Posterior cingulate gyrus (tissue), 11 donors: ENCODE data around the gene CDC25A.

Experiments
- DNase-seq, 10 donors: peaks; one replicate each; pipeline versions ENCODE4 v3.0.0 to v3.0.0-alpha.2; 2020 to 2021; ENCODE audit warnings: mixed read lengths in 3 of 10
- intact Hi-C: fragments of 100-400 bp; cut with DNase I; formaldehyde crosslinking; loops from one replicate; pipeline ENCODE4 v1.15.1; 2023

CDC25A gene

GRCh38 chr3:48199117-48199516, 10.9 kb upstream of the CDC25A start:
- intact Hi-C loops = no loop called here
- DNase-seq = no peak

GRCh38 chr3:48196611-48197010, 8.4 kb upstream of the CDC25A start:
- intact Hi-C loops = no loop called here
- no peak for DNase-seq

GRCh38 chr3:48194446-48195071, 6.3 kb upstream of the CDC25A start:
- intact Hi-C loops = loop anchor here (5.0 kb wide), 1 partner anchor 243 kb away; no protein-coding TSS in a partner anchor
- peak in 7 of 10 donors; percentile 48 to 93 (median 70) for DNase-seq

- intact Hi-C loops = loop anchor here (5.0 kb wide), 1 partner anchor 246 kb away; no protein-coding TSS in a partner anchor
- DNase-seq = no peak
Measured at GRCh38 chr3:48190911-48191310, 2.7 kb upstream of the CDC25A start.

- intact Hi-C loops = no loop called here
- no peak for DNase-seq
Measured at GRCh38 chr3:48189321-48189720, 1.1 kb upstream of the CDC25A start.

- intact Hi-C loops = no loop called here
- peak in 2 of 10 donors; percentile 35 to 68 for DNase-seq
Measured at GRCh38 chr3:48187579-48188265, 495 bp downstream of the CDC25A start.

- intact Hi-C loops = no loop called here
- DNase-seq = no peak
Measured at GRCh38 chr3:48187301-48187578, 977 bp downstream of the CDC25A start.

- DNase-seq = no peak
- intact Hi-C loops = no loop called here
Measured at GRCh38 chr3:48186631-48187300, 1.5 kb downstream of the CDC25A start.

GRCh38 chr3:48185129-48185528, 3.1 kb downstream of the CDC25A start:
- DNase-seq = no peak
- intact Hi-C loops = no loop called here

GRCh38 chr3:48184299-48184698, 3.9 kb downstream of the CDC25A start:
- DNase-seq = no peak
- intact Hi-C loops = no loop called here

GRCh38 chr3:48180531-48181253, 7.5 kb downstream of the CDC25A start:
- no peak for DNase-seq
- intact Hi-C loops = no loop called here

GRCh38 chr3:48180021-48180420, 8.2 kb downstream of the CDC25A start:
- intact Hi-C loops = no loop called here
- no peak for DNase-seq

GRCh38 chr3:48178072-48178471, 10.1 kb downstream of the CDC25A start:
- intact Hi-C loops = no loop called here

GRCh38 chr3:48157950-48158376, 30.3 kb downstream of the CDC25A start:
- intact Hi-C loops = no loop called here

More at GRCh38 chr3:48178072-48178471, 10.1 kb downstream of the CDC25A start:
- DNase-seq = no peak

GRCh38 chr3:48157202-48157840, 30.9 kb downstream of the CDC25A start:
- peak in 1 of 10 donors; percentile 3 for DNase-seq
- intact Hi-C loops = no loop called here

More at GRCh38 chr3:48157950-48158376, 30.3 kb downstream of the CDC25A start:
- DNase-seq = peak in 7 of 10 donors; percentile 25 to 89 (median 43)

GRCh38 chr3:48156163-48156562, 32.1 kb downstream of the CDC25A start:
- intact Hi-C loops = no loop called here
- no peak for DNase-seq

GRCh38 chr3:48155122-48155521, 33.1 kb downstream of the CDC25A start:
- intact Hi-C loops = no loop called here

GRCh38 chr3:48151807-48152427, 36.3 kb downstream of the CDC25A start:
- DNase-seq = peak in 1 of 10 donors; percentile 79
- intact Hi-C loops = loop anchor here (1.0 to 5.0 kb wide), 2 partner anchors 315 to 330 kb away; no protein-coding TSS in a partner anchor

More at GRCh38 chr3:48155122-48155521, 33.1 kb downstream of the CDC25A start:
- no peak for DNase-seq

- intact Hi-C loops = loop anchor here (1.0 to 5.0 kb wide), 2 partner anchors 314 to 329 kb away; no protein-coding TSS in a partner anchor
- peak; percentile 53 to 96 (median 74) for DNase-seq
Measured at GRCh38 chr3:48151058-48151806, 37.0 kb downstream of the CDC25A start.
